GM23338 (cell line): Measurements from ENCODE around the gene WNT5A. TPM values are rescaled to one million over a fixed set of nuclear protein-coding genes. Genes with fewer than 3 reads are reported as not detected.

Source experiments
- ATAC-seq: fragments of 200-7000 bp; cut with Tn5 transposase; 3 replicates; pipeline ENCODE4 v1.9.1; 2020
- DNase-seq: peaks from one replicate; pipeline ENCODE4 v3.0.0-alpha.2; 2015; ENCODE audit warnings: low spot score
- H2AFZ ChIP-seq: fragments of 200-600 bp; sonication (generic); 2 replicates; pipeline ENCODE4 v1.8.0; 2016; ENCODE audit warnings: antibody characterized with exemption, mild to moderate bottlenecking, moderate library complexity
- H3F3A ChIP-seq: fragments of 200-600 bp; sonication (generic); replicated peaks from 2 replicates; pipeline ENCODE4 v1.8.0; 2017; ENCODE audit warnings: antibody characterized with exemption, mixed run types, low read depth
- H3K27ac ChIP-seq: fragments of 200-600 bp; sonication (generic); 2 replicates; pipeline ENCODE4 v1.6.1; 2016; ENCODE audit warnings: low read depth
- H3K27me3 ChIP-seq: fragments of 200-600 bp; sonication (generic); 2 replicates; pipeline ENCODE4 v1.8.0; 2016; ENCODE audit warnings: mild to moderate bottlenecking, mixed run types, moderate library complexity; ENCODE audit not compliant: insufficient read depth
- H3K36me3 ChIP-seq: fragments of 200-600 bp; sonication (generic); 2 replicates; pipeline ENCODE4 v1.8.0; 2016; ENCODE audit warnings: mild to moderate bottlenecking; ENCODE audit not compliant: insufficient read depth
- H3K4me1 ChIP-seq: fragments of 200-600 bp; sonication (generic); 2 replicates; pipeline ENCODE4 v1.8.0; 2016; ENCODE audit warnings: mild to moderate bottlenecking, moderate library complexity; ENCODE audit not compliant: insufficient read depth
- H3K4me2 ChIP-seq: fragments of 200-600 bp; sonication (generic); 2 replicates; pipeline ENCODE4 v1.7.1; 2017; ENCODE audit warnings: mixed run types
- H3K4me3 ChIP-seq: fragments of 200-600 bp; sonication (generic); 2 replicates; pipeline ENCODE4 v1.6.1; 2016; ENCODE audit warnings: mixed run types
- H3K79me2 ChIP-seq: fragments of 200-600 bp; sonication (generic); replicated peaks from 2 replicates; pipeline ENCODE4 v1.8.0; 2017; ENCODE audit warnings: mild to moderate bottlenecking; ENCODE audit not compliant: insufficient read depth
- H3K9me2 ChIP-seq: fragments of 200-600 bp; sonication (generic); 2 replicates; pipeline ENCODE4 v1.8.0; 2017; ENCODE audit not compliant: insufficient read depth
- H4K20me1 ChIP-seq: fragments of 200-600 bp; sonication (generic); replicated peaks from 2 replicates; pipeline ENCODE4 v1.8.0; 2017; ENCODE audit warnings: mild to moderate bottlenecking; ENCODE audit not compliant: insufficient read depth
- H3K27ac Mint-ChIP-seq: 2 replicates; pipeline ENCODE4 v1.8.0; 2020; ENCODE audit warnings: inconsistent platforms, mild to moderate bottlenecking, moderate library complexity, mixed read lengths
- H3K27me3 Mint-ChIP-seq: 3 replicates; pipeline ENCODE4 v1.8.0; 2022; ENCODE audit warnings: low read depth, mild to moderate bottlenecking, moderate library complexity, mixed read lengths, inconsistent platforms; ENCODE audit not compliant: insufficient read depth, poor library complexity
- H3K36me3 Mint-ChIP-seq: 3 replicates; pipeline ENCODE4 v1.8.0; 2021; ENCODE audit warnings: low read depth, mild to moderate bottlenecking, inconsistent platforms, moderate library complexity, mixed read lengths
- H3K4me1 Mint-ChIP-seq: 3 replicates; pipeline ENCODE4 v1.8.0; 2020; ENCODE audit warnings: mild to moderate bottlenecking, inconsistent platforms, mixed read lengths
- H3K4me3 Mint-ChIP-seq: 3 replicates; pipeline ENCODE4 v1.8.0; 2021; ENCODE audit warnings: moderate library complexity, mild to moderate bottlenecking, inconsistent platforms, mixed read lengths
- H3K9me3 Mint-ChIP-seq: 3 replicates; pipeline ENCODE4 v1.8.0; 2020; ENCODE audit warnings: moderate library complexity, mild to moderate bottlenecking, inconsistent platforms, mixed read lengths
- CREB1 ChIP-seq: fragments of 250-450 bp; sonication (Bioruptor Pico); IDR thresholded peaks from 2 replicates; pipeline ENCODE4 v1.5.0; 2020; ENCODE audit warnings: low read depth, mild to moderate bottlenecking, moderate library complexity
- CTCF ChIP-seq, 2 experiments: fragments of 200-600 bp in 1 of 2; sonication (generic) in 1 of 2; conservative IDR thresholded peaks; 2 replicates each; pipeline versions ENCODE4 v1.5.1 to v1.6.1; 2016 to 2017; ENCODE audit warnings: antibody characterized with exemption in 2 of 2, low read depth in 2 of 2, mild to moderate bottlenecking in 2 of 2, moderate library complexity in 1 of 2
- ETS1 ChIP-seq: IDR thresholded peaks from 2 replicates; pipeline ENCODE4 v1.6.1; 2016; ENCODE audit warnings: antibody characterized with exemption
- EZH2 ChIP-seq: fragments of 200-600 bp; sonication (generic); IDR thresholded peaks from one replicate; pipeline ENCODE4 v1.8.0; 2017; ENCODE audit warnings: antibody characterized with exemption, mild to moderate bottlenecking, low read depth; ENCODE audit not compliant: unreplicated experiment
- EZH2phosphoT487 ChIP-seq: fragments of 200-600 bp; sonication (generic); IDR thresholded peaks from one replicate; pipeline ENCODE4 v1.8.1; 2018; ENCODE audit warnings: antibody characterized with exemption; ENCODE audit not compliant: unreplicated experiment
- JUNB ChIP-seq: IDR thresholded peaks from one replicate; pipeline ENCODE4 v1.6.1; 2016; ENCODE audit warnings: antibody characterized with exemption; ENCODE audit not compliant: unreplicated experiment
- NANOG ChIP-seq: IDR thresholded peaks from 2 replicates; pipeline ENCODE4 v1.6.1; 2016; ENCODE audit warnings: antibody characterized with exemption, borderline replicate concordance
- POLR2AphosphoS5 ChIP-seq: IDR thresholded peaks from 2 replicates; pipeline ENCODE4 v1.6.1; 2016; ENCODE audit warnings: antibody characterized with exemption, low read depth
- REST ChIP-seq: IDR thresholded peaks from one replicate; pipeline ENCODE4 v1.6.1; 2018; ENCODE audit warnings: antibody characterized with exemption; ENCODE audit not compliant: unreplicated experiment
- STAT1 ChIP-seq: IDR thresholded peaks from one replicate; pipeline ENCODE4 v1.6.1; 2016; ENCODE audit warnings: antibody characterized with exemption; ENCODE audit not compliant: unreplicated experiment
- ZNF114 ChIP-seq: fragments of 250-450 bp; sonication (Bioruptor Pico); IDR thresholded peaks from 2 replicates; pipeline ENCODE4 v1.5.0; 2020; ENCODE audit warnings: mild to moderate bottlenecking, moderate library complexity
- ZNF331 ChIP-seq: fragments of 250-450 bp; sonication (Bioruptor Pico); IDR thresholded peaks from 2 replicates; pipeline ENCODE4 v1.5.0; 2020; ENCODE audit warnings: low read depth, mild to moderate bottlenecking, moderate library complexity
- ZNF462 ChIP-seq: fragments of 250-450 bp; sonication (Bioruptor Pico); IDR thresholded peaks from 2 replicates; pipeline ENCODE4 v1.5.0; 2020; ENCODE audit warnings: mild to moderate bottlenecking, moderate library complexity
- polyA plus RNA-seq: library from polyadenylated mRNA; unstranded; fragments of >200 nt; fragmentation: Nextera tagmentation; extraction: Ambion mirVana; gene quantifications from 2 replicates; pipeline ENCODE4 v1.2.1, GENCODE V29; 2016
- total RNA-seq: library from RNA; depleted of rRNA; stranded (reverse); fragments of >200 nt; shearing (Covaris generic); gene quantifications from 2 replicates; pipeline ENCODE4 v1.2.3, GENCODE V29; 2014

Gene WNT5A
- total and polyA plus RNA-seq, 2 experiments from 2014 or later: 0.53 to 4.0 TPM

- H3K36me3 ChIP-seq: no peaks in the 10 kb centered on the region
- no peak overlapping the region for H2AFZ ChIP-seq
- no peak overlapping the region for H3K27ac ChIP-seq
- no peak overlapping the region for H3K4me3 ChIP-seq
- ATAC-seq: no peak
- Mint-ChIP-seq H3K4me1 (peaks cover 17% of the 10 kb centered on the region), H3K9me3 (no peaks in the 10 kb centered on the region; the same call in 2 of the 3 replicates), H3K27ac (no peak overlapping the region), H3K36me3 (no peaks in the 10 kb centered on the region), H3K27me3 (peaks cover 21% of the 10 kb centered on the region), H3K4me3 (no peak overlapping the region)
- H3K79me2 ChIP-seq: no peaks in the 10 kb centered on the region
- TF ChIP-seq EZH2phosphoT487 (no peak), POLR2AphosphoS5 (no peak), ZNF331 (CRISPR knock-in tag) (no peak), EZH2 (no peak), ETS1 (no peak), STAT1 (no peak), ZNF114 (CRISPR knock-in tag) (no peak), NANOG (no peak), JUNB (no peak), CTCF (conservative IDR thresholded peaks at IDR 0.05; ENCODE audit: low read depth in 2 of 2) (no peak), CREB1 (CRISPR knock-in tag) (no peak), REST (no peak), ZNF462 (CRISPR knock-in tag) (no peak)
- no peaks in the 10 kb centered on the region for H3K9me2 ChIP-seq
- H3K4me1 ChIP-seq: peaks cover 19% of the 10 kb centered on the region
- peaks cover 32% of the 10 kb centered on the region for H3K27me3 ChIP-seq
- no peak overlapping the region for H3K4me2 ChIP-seq
- no peak for DNase-seq
- H3F3A ChIP-seq: no peaks in the 10 kb centered on the region
- H4K20me1 ChIP-seq: no peaks in the 10 kb centered on the region
These were observed 17.1 kb downstream of the WNT5A start for GRCh38 chr3:55469957-55470526.
